ENCODE data around the gene FTSJ3. TPM values are rescaled to one million over a fixed set of nuclear protein-coding genes. Genes with fewer than 3 reads are reported as not detected.

The FTSJ3 gene
- total RNA-seq, 2 experiments from 2014 or later: 47.6 to 51.1 TPM

DNA sequence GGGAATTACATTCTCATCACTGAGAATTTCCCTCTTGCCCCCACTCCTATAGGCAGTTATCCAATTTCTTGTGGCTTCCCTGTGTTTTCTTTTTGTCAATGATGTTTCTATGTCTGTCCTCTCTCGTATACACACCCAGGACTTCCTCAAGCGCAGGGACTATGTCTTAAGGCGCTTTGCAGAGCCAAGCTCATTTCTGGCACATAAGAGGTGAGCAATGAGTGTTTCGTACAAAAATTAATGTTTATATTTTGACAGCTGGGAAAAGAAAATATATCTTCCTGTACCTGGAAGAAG lies 52.5 kb downstream of the FTSJ3 start:
- Mint-ChIP-seq H3K27me3 (no peaks in the 10 kb centered on the region), H3K36me3 (ENCODE audit: low read depth) (peaks cover 49% of the 10 kb centered on the region), H3K27ac (peak overlapping the region; percentile 97), H3K4me3 (peak overlapping the region; percentile 99), H3K9me3 (no peaks in the 10 kb centered on the region), H3K4me1 (ENCODE audit: low read depth) (peaks cover 83% of the 10 kb centered on the region)
- ChIA-PET CTCF (interaction anchor here (0.8 to 3.3 kb wide), 5 partner anchors 28 to 77 kb away, joined by 3 to 11 read pairs (median 4); no protein-coding TSS in a partner anchor), POLR2A (interaction anchor here (0.8 to 6.2 kb wide), 10 partner anchors 9 to 732 kb away, joined by 3 to 276 read pairs (median 32); partner anchors contain the start of genes CEP95, DDX5, FTSJ3 and LIMD2)
- Histone ChIP-seq H3K9me3 (ENCODE audit: control insufficient read depth in 1 of 2, insufficient read depth in 1 of 2, low read length in 2 of 2) (no peaks in the 10 kb centered on the region), H3K4me3 (ENCODE audit: low read length) (peak overlapping the region; percentile 67), H3K4me1 (ENCODE audit: insufficient read depth, low read length) (peaks cover 65% of the 10 kb centered on the region), H3K27me3 (ENCODE audit: control insufficient read depth in 1 of 2, insufficient read depth in 2 of 2, low read length in 2 of 2) (no peaks in the 10 kb centered on the region), H3K27ac (ENCODE audit: low read depth in 1 of 2, low read length in 2 of 2) (peak overlapping the region; percentile 6 to 94), H3K36me3 (ENCODE audit: insufficient read depth, low read length) (peaks cover 32% of the 10 kb centered on the region)
- intact Hi-C loops (cut with DNase I, micrococcal nuclease): loop anchor here (5.0 to 10.0 kb wide), 4 partner anchors 153 to 720 kb away; partner anchors contain the start of genes DCAF7 (in 1 of the 2), ICAM2 (in 1 of the 2), MAP3K3 (in 1 of the 2) and POLG2 (in 1 of the 2)
- ATAC-seq (ENCODE audit: poor library complexity) (no peak), DNase-seq (peak in 3 of 14 experiments; percentile 21 to 31 (median 31))
- TF ChIP-seq CTCF (IDR thresholded peaks at IDR 0.05): no peak

- Histone ChIP-seq H3K4me1 (ENCODE audit: insufficient read depth, low read length) (peaks cover 60% of the 10 kb centered on the region), H3K9me3 (ENCODE audit: control insufficient read depth in 1 of 2, insufficient read depth in 1 of 2, low read length in 2 of 2) (no peaks in the 10 kb centered on the region), H3K27ac (ENCODE audit: low read depth in 1 of 2, low read length in 2 of 2) (peak within 1 kb of the TSS; percentile 94 to 98), H3K4me3 (ENCODE audit: low read length) (peak within 1 kb of the TSS; percentile 67), H3K27me3 (ENCODE audit: control insufficient read depth in 1 of 2, insufficient read depth in 2 of 2, low read length in 2 of 2) (no peaks in the 10 kb centered on the region), H3K36me3 (ENCODE audit: insufficient read depth, low read length) (peaks cover 26% of the 10 kb centered on the region)
- ATAC-seq (ENCODE audit: poor library complexity) (no peak), DNase-seq (peak in 11 of 14 experiments; percentile 87 to 96 (median 88))
- Mint-ChIP-seq H3K4me1 (ENCODE audit: low read depth) (peaks cover 78% of the 10 kb centered on the region), H3K27me3 (no peaks in the 10 kb centered on the region), H3K4me3 (peak within 1 kb of the TSS; percentile 99), H3K36me3 (ENCODE audit: low read depth) (peaks cover 49% of the 10 kb centered on the region), H3K27ac (peak within 1 kb of the TSS; percentile 97), H3K9me3 (no peaks in the 10 kb centered on the region)
- intact Hi-C loops (cut with DNase I, micrococcal nuclease): loop anchor here (5.0 to 10.0 kb wide), 4 partner anchors 152 to 720 kb away; partner anchors contain the start of genes DCAF7 (in 1 of the 2), ICAM2 (in 1 of the 2), MAP3K3 (in 1 of the 2) and POLG2 (in 1 of the 2)
- CTCF ChIA-PET: interaction anchor here (0.8 to 3.3 kb wide), 7 partner anchors 52 to 76 kb away, joined by 3 to 11 read pairs (median 6); no protein-coding TSS in a partner anchor
- TF ChIP-seq CTCF (IDR thresholded peaks at IDR 0.05): no peak
- POLR2A ChIA-PET: interaction anchor here (0.6 to 6.2 kb wide), 39 partner anchors 9 to 735 kb away, joined by 3 to 276 read pairs (median 6); partner anchors contain the start of genes CEP95, DCAF7, DDX5 and FTSJ3
These were observed 53.1 kb downstream of the FTSJ3 start, which contains the start of gene DDX42 for GRCh38 chr17:63774141-63774968. Gene DDX42, plus strand, starts transcription at chr17:63774170. Its CDS starts 12,880 bp downstream, at chr17:63787050.

All from CD4-positive, alpha-beta T cell (primary cell).